HG02884 (cell line): ENCODE results near the gene COL27A1.

Experiments used
- ATAC-seq: cut with Tn5 transposase; IDR thresholded peaks from one replicate; pipeline ENCODE4 v1.9.1; 2021; ENCODE audit warnings: mild to moderate bottlenecking, moderate library complexity; ENCODE audit not compliant: unreplicated experiment

Gene COL27A1

DNA sequence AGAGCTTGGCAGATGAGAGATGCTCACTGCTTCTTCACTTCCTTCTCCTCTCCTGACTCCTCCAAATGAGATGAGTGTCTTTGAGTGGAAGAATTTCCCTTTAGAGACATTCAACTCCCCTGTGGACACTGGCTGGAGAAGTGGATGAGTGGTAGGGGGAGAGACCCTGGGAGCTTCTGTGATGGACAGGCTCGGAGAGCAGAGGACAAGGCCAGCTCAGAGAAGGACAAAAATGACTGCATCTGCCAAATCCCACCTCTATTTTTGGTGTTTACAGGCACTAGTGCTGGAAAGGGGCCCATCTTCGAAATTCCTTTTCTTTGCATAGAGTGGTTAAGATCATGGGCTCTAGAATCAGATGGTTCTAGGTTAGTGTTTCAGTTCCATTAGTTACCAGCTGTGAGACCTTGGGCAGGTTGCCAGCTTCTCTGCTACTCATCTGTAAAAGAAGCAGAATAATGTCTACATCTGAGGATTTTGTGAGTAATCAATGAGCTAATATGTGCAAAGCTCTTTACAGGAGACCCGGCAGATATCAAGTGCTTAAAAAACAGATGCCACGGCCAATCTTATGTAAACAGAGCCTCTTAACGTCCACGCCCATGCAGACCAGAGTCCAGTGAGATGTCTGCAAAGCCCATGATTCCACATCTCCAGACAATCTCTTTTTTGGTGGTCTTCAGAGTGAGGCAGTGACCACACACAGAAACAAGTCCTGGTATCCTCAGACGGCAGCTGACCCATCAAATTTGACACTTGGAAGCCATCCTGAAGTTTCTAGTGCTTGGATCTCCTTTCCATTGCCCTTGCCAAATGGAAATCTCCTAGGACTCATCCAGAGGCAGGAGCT is 13.6 kb upstream of the COL27A1 start:
- ATAC-seq, result no peak

- ATAC-seq, result no peak
Measured at GRCh38 chr9:114143234-114143633, 12.1 kb upstream of the COL27A1 start.

DNA sequence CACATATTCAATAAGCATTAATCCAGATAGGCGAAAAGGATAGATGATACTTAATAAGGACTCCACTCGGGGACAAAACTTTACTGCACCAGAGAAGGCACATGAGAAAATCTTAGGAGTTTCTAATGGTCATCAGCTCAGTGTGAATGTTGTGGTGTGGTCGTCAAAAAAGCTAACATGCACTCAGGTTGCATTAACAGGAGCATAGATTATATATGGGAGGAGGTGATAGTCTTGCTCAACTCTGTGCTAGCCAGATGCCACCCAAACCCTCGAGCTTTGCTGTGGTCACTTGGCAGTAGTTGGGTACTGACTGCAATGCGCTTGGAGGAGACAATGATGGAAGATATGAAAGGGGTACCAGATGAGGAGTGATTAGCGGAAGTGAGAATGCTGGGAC is 8.6 kb upstream of the COL27A1 start:
- no peak for ATAC-seq

DNA sequence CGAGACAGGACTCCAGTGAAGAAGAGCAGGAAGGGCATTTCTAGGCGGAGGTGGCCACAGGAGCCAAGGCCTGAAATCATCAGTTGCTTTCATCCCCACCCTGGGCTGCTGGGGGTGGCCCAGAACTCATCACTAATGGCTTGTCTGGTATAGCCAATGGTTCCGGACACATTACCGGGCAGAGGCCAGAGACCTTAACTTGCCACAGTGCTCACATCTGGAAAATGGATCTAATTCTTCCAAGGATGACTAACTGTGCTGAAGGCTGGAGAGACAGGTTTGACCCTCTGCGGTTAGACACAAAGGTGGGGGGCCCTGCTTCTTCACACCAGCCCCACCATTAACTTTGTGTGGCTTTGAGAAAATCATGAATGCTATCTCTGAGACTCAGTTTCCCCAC is 6.2 kb upstream of the COL27A1 start:
- no peak for ATAC-seq

GRCh38 chr9:114149765-114150340 is 5.5 kb upstream of the COL27A1 start:
- ATAC-seq, result no peak

DNA sequence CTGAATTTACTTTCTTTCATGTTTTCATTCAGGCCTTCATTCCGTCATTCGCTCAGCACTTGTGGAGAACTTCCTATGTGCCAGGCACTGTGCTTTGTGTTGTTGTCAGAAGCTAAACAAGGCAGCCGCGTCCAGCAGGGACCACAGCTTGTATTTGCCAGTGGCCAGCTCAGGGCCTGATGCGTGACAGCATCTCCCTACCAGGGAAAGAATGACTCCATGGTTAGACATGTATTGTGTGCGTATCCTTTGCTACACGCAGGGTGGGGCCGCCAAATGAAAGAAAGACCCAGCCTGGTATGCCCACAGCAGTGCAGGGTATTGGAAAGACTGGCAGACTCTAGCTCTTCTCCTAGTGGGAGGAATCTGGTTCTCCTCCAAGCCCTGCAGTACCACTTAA is 4.7 kb upstream of the COL27A1 start:
- ATAC-seq, result no peak

DNA sequence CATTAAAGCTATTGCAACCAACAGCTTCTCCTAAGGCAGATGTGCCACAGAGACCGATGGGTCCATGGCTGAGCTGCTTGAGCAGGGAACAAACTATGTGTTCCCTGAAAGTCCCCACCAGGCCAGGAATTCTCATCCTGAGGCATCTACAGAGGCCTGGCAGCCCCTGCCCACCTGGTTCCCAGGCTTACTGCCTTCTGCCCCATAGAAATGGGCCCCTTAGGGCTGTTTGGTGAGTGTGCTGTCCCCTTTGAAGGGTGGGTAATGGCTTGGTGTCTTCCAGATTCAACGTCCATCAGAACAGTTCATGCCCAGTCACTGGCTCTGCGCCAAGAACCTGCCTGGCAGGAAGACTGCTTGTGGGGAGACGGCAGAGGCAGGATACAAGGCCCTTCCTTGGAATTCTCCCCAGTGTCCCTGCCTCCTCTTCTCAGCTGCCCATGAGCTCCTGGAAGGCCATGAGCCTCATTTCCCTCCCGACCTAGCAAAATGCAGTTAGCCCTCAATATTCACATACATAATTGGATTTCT is 3.8 kb upstream of the COL27A1 start:
- no peak for ATAC-seq

DNA sequence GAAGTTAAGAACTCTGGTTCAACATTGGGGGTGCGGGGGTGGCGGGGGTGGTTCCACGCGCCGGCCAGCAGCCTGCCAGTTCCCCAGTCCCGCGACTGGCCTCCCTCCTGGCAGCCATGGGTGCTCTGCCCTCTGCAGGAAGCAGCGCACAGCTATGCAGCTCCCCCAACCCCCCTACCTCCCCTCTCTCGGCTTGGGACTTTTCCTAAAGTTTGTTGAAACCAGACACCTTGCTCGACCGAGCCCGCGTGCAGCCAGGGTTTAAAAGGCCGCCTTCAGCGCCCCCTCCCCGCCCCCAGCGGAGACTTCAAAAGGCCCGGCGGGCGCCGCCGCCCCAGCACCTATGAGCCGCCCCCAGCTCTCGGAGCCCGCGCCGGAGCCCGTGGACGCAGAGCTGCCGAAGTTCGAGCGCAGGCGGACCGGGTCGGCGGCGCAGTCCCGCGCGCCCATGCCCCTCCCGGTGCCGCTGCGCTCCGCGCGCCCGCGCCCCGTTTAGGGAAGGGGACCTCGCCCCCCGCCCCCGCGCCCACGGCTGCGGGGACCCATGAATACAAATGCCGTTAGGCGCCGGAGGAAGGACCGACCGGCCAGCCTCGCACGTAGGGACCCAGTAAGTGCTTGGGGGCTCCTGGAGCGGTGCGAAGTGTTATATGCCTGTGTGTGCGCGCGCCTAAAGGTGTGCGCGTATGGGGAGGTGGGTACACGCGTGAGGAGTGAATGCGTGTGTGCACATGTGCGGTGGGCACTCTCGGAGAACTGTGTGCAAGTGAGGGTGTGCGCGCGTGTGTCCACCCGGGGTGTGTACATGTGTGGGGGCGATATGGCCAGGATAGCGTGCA is 1.4 kb upstream of the COL27A1 start:
- no peak for ATAC-seq

DNA sequence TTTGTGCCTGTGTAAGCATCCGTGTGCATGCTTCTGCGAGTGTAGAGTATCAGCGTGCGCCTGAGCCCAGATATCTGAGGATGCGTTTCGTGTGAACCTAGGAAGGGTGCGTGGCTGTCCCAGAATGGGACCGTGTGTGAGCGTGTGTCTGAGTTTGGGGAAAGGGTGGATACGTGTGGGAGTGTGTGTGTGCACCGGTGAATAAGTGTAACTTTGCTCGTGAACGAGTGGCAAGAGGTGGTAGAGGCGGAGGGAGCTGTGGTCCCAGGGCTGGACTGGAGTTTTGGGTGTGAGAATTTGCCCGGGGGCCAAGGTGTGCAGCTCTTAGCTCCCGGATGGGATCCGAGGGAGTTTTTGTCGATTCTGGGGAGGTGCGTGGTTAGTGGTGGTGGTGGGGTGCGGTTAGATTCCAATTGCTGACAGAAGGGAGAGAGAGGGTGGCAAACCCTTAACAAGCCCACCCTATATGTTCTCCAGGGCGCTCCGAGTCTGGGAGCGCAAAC is 686 bp upstream of the COL27A1 start:
- ATAC-seq, result no peak

- no peak for ATAC-seq
Measured at GRCh38 chr9:114155995-114156656, 789 bp downstream of the COL27A1 start.

GRCh38 chr9:114156657-114157421 is 1.5 kb downstream of the COL27A1 start:
- no peak for ATAC-seq

DNA sequence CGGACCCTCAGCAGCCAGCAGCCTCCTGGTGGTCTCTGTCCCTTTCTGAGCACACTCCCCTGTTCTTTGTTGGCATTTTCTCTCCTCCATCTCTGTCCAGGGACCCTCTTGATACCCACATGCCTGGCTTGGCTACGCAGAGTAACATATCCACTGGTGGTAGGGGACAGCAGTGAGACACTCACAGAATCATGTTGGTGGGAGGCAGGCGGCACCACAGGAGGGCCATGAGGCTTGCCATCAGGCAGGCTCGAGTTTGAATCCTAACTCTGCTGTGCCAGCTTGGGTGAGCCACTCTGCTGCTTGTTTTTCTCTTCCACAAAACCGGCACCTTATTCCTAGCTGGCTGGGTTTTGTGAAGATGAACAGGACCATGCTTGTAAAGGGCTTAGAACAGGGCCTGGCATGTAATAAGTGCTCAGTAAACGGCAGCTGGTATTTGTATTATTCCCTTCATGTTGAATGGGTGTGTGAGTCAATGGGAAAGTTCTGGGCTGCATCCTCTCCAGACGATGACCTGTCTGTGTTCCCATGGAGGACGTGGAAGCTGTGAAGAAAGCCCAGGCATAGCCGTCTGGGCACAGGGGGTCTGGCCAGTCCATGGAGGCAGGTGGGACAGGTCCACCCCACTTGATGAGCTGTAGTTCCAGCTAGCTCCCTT is 2.3 kb downstream of the COL27A1 start:
- ATAC-seq, result no peak

DNA sequence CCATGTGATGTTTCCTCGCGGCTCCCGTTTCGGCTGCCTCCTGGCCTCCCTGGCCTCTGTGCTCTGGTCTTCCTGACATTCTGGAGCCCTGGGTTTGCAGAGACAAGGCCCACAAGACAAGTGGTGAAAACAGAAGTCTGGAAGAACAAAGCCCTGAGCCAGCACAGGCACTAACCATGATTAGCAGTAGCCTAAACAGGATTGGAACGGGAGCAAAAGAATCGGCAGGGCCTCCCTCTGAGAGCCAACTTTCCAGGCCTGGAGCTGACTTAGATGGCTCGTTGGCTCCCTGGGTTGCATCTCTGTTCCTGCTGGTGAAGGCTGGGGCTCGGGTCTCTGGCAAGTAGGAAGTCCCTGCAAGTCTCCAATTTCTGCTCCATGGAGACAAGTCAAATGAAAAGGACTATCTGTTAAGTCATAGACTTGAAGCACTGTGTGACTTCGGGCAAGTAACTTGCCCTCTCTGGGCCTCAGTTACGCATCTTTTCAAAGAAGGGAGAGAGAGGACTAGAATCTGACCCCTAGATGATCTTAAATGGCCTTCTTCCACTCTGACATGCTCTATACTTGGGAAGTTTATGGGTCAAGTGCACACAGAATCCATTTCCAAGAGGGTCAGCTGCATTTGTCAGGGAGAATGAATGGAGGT is 3.3 kb downstream of the COL27A1 start:
- no peak for ATAC-seq

DNA sequence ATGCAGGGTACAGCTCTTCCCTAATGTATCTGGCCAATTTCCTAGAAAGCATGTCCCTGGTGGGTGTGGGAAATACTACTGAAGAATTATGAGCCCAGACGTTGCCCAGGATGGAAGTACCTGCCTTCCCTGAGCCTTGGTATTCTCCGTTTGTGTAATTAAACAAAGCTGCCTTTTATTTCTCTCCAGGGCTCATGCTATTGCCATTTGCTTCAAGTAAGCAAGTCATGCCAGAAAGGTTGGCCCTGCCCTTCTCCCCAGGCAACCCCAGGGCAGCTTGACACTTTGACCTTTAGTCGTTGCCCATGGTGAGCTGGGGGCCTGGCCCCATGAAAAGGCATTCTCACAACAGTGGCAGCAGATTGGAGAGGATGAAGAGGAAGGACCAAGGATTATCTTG is 4.4 kb downstream of the COL27A1 start:
- no peak for ATAC-seq

DNA sequence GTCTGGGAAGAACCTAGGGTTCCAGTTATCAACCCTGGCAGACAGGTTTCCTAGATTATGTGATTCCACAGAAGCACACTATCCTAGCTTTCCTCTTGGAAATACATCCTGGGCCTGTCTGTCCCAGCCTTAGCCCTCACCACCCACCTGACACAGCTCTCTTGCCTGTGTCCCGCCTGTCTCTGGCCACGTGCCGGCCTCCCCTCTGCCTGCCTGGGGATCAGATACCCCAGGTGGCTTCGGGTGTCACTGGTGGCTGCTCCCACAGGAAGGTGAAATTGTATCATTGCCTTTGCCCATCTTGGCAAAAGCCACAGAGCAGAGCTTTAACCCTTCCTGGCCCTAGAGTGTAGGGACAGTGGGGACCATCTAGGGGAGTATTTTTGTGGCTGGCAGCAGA is 6.2 kb downstream of the COL27A1 start:
- ATAC-seq, result no peak

GRCh38 chr9:114163517-114163951 is 8.2 kb downstream of the COL27A1 start:
- no peak for ATAC-seq

DNA sequence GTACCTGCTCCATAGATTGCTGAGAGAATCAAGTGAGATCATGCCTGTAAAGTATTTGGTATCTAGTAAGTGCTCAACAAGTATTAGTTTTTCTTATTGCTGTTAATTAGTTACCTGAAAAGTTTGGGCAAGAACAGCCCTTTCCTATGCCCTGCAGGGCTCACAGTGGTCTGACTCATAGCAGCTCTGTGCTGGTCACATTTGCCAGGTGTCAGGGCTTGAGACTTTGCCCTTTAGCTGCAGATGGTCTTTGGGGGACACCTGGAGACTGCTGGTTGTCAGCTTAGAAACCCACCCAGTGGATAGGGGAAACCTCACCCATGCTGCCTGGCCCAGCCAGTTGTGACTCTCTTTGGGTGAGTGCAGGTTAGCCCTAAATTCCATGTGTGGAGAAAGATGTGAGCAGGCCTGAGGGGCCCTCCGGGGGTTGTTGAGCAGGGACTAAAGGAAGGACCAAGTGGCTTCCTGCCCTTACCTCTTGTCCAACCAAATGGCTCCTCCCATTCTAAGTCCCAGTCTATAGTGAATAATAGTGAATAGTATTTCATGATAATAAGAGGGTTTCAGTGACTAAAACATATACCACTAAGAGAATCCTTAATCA is 9.0 kb downstream of the COL27A1 start:
- no peak for ATAC-seq

GRCh38 chr9:114165407-114166102 is 10.2 kb downstream of the COL27A1 start:
- ATAC-seq, result no peak
